HepG2 (cell line): ENCODE results near the gene PDSS2. TPM values are rescaled to one million over a fixed set of nuclear protein-coding genes. Genes with fewer than 3 reads are reported as not detected.
A peak's percentile ranks its signal among the peaks of the same experiment; 100 is the strongest.

Experiments
- AGO2 ChIP-seq: fragments of 200-400 bp; formaldehyde crosslinking; optimal IDR thresholded peaks from 2 replicates; pipeline ENCODE3; 2017; ENCODE audit warnings: mild to moderate bottlenecking, low read depth, low read length, moderate library complexity
- NONO ChIP-seq, 2 experiments: fragments of 450-650 bp in 1 of 2; sonication (generic) in 1 of 2; formaldehyde crosslinking in 1 of 2; IDR thresholded peaks in 1 of 2; conservative IDR thresholded peaks in 1 of 2; 2 replicates each; pipeline versions ENCODE4 v1.6.1 to v1.8.0; 2017 to 2022; ENCODE audit warnings: mild to moderate bottlenecking in 1 of 2, missing genetic modification reagents in 1 of 2, moderate library complexity in 1 of 2
- PHF21A ChIP-seq: sonication (generic); formaldehyde crosslinking; IDR thresholded peaks from 2 replicates; pipeline ENCODE4 v1.5.0; 2020; ENCODE audit warnings: mild to moderate bottlenecking, missing genetic modification reagents
- RFX3 ChIP-seq: IDR thresholded peaks from 2 replicates; pipeline ENCODE4 v1.6.1; 2016; ENCODE audit warnings: missing biosample characterization, missing genetic modification reagents
- TMF1 ChIP-seq: sonication (generic); formaldehyde crosslinking; IDR thresholded peaks from 2 replicates; pipeline ENCODE4 v1.8.1; 2022; ENCODE audit warnings: low read depth, missing genetic modification reagents
- ZNF205 ChIP-seq: IDR thresholded peaks from 2 replicates; pipeline ENCODE4 v1.6.1; 2018; ENCODE audit warnings: missing biosample characterization, missing genetic modification reagents
- ZNF670 ChIP-seq: sonication (generic); formaldehyde crosslinking; IDR thresholded peaks from 2 replicates; pipeline ENCODE4 v1.8.0; 2022; ENCODE audit warnings: mild to moderate bottlenecking, missing genetic modification reagents, borderline replicate concordance
- polyA plus RNA-seq, 8 experiments: library from polyadenylated mRNA; depleted of rRNA in 3 of 8; stranded (reverse) in 7 of 8; unstranded in 1 of 8; fragments of >200 nt; fragmentation: Illumina TruSeq in 4 of 8; extraction: Trizol in 4 of 8; gene quantifications; 2 replicates each; pipeline versions ENCODE4 v1.2.1 to v1.2.3, GENCODE V29; 2011 to 2016; ENCODE audit warnings: low read depth in 4 of 8, missing spikeins in 1 of 8, mixed read lengths in 1 of 8; ENCODE audit not compliant: insufficient read depth in 1 of 8
- total RNA-seq, 5 experiments: library from RNA; depleted of rRNA; stranded (reverse); fragments of >200 nt; fragmentation: Illumina TruSeq; extraction: Trizol; gene quantifications; 2 replicates each; pipeline ENCODE4 v1.2.3, GENCODE V29; 2016; ENCODE audit warnings: low read depth in 1 of 5
- TF ChIP-seq, protein P1 (sequence below): sonication (generic); formaldehyde crosslinking; IDR thresholded peaks from 2 replicates; pipeline ENCODE4 v1.4.0; 2020; ENCODE audit warnings: missing genetic modification reagents, low read depth, mild to moderate bottlenecking, borderline replicate concordance
- TF ChIP-seq, protein P2 (sequence below): sonication (generic); formaldehyde crosslinking; IDR thresholded peaks from 2 replicates; pipeline ENCODE4 v1.5.1; 2020; ENCODE audit warnings: mild to moderate bottlenecking, moderate library complexity, missing genetic modification reagents
- TF ChIP-seq, protein P3 (sequence below), 2 experiments: sonication (generic) in 1 of 2; formaldehyde crosslinking in 1 of 2; IDR thresholded peaks; 2 replicates each; pipeline versions ENCODE4 v1.5.1 to v1.6.1; 2011 to 2020; ENCODE audit warnings: borderline replicate concordance in 1 of 2, low read depth in 1 of 2, low read length in 1 of 2, mild to moderate bottlenecking in 1 of 2, missing genetic modification reagents in 1 of 2, moderate library complexity in 1 of 2
- TF ChIP-seq, protein P4 (sequence below): sonication (generic); formaldehyde crosslinking; IDR thresholded peaks from 2 replicates; pipeline ENCODE4 v1.4.0; 2020; ENCODE audit warnings: missing genetic modification reagents

The PDSS2 gene
- total and polyA plus RNA-seq, 2 of the 13 experiments (the other 11 are each of a cell fraction or from before 2014, with no cell fraction given) = 16.2 to 17.0 TPM

DNA sequence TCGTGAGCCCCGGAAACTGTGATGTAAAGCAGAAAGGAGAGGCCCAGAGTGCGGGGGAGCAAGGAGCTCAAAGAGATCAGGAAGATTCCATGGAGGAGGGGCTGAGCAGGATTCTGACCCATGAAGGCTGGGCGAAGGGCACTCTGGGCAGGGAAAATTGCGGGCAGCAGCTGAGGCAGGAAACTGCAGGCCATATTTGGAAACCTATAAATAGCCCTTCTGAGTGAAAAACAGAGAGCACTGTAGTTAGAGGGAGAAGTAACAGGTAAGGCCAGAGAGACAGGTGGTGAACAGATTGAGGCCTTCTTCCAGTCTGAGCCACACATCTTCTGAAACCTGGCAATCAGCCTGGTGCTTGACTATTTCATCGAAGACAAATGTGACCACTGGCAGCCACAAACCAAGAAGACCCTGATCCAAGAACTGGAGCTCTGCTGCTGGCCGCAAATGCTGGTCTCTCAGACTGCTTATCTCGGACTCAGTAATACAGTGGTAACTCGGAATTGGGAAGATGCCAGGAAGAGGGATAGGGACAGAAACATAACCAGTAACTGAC is 329.9 kb downstream of the PDSS2 start (continued):
- TF ChIP-seq, protein P1, sequence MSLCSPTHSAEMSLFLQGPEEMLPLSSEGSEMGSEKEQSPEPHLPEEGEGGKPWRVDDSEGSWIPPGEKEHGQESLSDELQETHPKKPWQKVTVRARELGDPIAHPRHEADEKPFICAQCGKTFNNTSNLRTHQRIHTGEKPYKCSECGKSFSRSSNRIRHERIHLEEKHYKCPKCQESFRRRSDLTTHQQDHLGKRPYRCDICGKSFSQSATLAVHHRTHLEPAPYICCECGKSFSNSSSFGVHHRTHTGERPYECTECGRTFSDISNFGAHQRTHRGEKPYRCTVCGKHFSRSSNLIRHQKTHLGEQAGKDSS = 0 out of 2 replicates have a peak, but pooled peaks have one; percentile 48
- TF ChIP-seq NONO (IDR thresholded peaks at IDR 0.05) = no peak
- TF ChIP-seq NONO (CRISPR knock-in tag; conservative IDR thresholded peaks at IDR 0.05) = no peak
- TF ChIP-seq ZNF205 (CRISPR knock-in tag) = no peak
- no peak for TF ChIP-seq ZNF670 (CRISPR knock-in tag)
- TF ChIP-seq, protein P2, sequence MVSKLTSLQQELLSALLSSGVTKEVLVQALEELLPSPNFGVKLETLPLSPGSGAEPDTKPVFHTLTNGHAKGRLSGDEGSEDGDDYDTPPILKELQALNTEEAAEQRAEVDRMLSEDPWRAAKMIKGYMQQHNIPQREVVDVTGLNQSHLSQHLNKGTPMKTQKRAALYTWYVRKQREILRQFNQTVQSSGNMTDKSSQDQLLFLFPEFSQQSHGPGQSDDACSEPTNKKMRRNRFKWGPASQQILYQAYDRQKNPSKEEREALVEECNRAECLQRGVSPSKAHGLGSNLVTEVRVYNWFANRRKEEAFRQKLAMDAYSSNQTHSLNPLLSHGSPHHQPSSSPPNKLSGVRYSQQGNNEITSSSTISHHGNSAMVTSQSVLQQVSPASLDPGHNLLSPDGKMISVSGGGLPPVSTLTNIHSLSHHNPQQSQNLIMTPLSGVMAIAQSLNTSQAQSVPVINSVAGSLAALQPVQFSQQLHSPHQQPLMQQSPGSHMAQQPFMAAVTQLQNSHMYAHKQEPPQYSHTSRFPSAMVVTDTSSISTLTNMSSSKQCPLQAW (CRISPR knock-in tag) = no peak
- TF ChIP-seq RFX3 (CRISPR knock-in tag) = no peak
- no peak for TF ChIP-seq AGO2
- TF ChIP-seq, protein P3, sequence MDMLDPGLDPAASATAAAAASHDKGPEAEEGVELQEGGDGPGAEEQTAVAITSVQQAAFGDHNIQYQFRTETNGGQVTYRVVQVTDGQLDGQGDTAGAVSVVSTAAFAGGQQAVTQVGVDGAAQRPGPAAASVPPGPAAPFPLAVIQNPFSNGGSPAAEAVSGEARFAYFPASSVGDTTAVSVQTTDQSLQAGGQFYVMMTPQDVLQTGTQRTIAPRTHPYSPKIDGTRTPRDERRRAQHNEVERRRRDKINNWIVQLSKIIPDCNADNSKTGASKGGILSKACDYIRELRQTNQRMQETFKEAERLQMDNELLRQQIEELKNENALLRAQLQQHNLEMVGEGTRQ (IDR thresholded peaks at IDR 0.05; ENCODE audit: low read depth, low read length) = no peak
- TF ChIP-seq, protein P3 (CRISPR knock-in tag; IDR thresholded peaks at IDR 0.05; ENCODE audit: borderline replicate concordance) = peak; percentile 42; the same call in 1 of the 2 replicates
- TF ChIP-seq PHF21A = peak; percentile 27; the same call in 1 of the 2 replicates
- TF ChIP-seq, protein P4, sequence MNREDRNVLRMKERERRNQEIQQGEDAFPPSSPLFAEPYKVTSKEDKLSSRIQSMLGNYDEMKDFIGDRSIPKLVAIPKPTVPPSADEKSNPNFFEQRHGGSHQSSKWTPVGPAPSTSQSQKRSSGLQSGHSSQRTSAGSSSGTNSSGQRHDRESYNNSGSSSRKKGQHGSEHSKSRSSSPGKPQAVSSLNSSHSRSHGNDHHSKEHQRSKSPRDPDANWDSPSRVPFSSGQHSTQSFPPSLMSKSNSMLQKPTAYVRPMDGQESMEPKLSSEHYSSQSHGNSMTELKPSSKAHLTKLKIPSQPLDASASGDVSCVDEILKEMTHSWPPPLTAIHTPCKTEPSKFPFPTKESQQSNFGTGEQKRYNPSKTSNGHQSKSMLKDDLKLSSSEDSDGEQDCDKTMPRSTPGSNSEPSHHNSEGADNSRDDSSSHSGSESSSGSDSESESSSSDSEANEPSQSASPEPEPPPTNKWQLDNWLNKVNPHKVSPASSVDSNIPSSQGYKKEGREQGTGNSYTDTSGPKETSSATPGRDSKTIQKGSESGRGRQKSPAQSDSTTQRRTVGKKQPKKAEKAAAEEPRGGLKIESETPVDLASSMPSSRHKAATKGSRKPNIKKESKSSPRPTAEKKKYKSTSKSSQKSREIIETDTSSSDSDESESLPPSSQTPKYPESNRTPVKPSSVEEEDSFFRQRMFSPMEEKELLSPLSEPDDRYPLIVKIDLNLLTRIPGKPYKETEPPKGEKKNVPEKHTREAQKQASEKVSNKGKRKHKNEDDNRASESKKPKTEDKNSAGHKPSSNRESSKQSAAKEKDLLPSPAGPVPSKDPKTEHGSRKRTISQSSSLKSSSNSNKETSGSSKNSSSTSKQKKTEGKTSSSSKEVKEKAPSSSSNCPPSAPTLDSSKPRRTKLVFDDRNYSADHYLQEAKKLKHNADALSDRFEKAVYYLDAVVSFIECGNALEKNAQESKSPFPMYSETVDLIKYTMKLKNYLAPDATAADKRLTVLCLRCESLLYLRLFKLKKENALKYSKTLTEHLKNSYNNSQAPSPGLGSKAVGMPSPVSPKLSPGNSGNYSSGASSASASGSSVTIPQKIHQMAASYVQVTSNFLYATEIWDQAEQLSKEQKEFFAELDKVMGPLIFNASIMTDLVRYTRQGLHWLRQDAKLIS = no peak
- no peak for TF ChIP-seq TMF1 (CRISPR knock-in tag)
